GM19238 (cell line): ENCODE results near the gene RFX1.
A peak's percentile ranks its signal among the peaks of the same experiment; 100 is the strongest.

Source experiments
- DNase-seq: peaks from one replicate; pipeline ENCODE4 v3.0.0; 2011; ENCODE audit warnings: low spot score; ENCODE audit not compliant: insufficient read length

RFX1 gene

GRCh38 chr19:13961826-13962698, 44.1 kb downstream of the RFX1 start:
- DNase-seq: no peak

DNA sequence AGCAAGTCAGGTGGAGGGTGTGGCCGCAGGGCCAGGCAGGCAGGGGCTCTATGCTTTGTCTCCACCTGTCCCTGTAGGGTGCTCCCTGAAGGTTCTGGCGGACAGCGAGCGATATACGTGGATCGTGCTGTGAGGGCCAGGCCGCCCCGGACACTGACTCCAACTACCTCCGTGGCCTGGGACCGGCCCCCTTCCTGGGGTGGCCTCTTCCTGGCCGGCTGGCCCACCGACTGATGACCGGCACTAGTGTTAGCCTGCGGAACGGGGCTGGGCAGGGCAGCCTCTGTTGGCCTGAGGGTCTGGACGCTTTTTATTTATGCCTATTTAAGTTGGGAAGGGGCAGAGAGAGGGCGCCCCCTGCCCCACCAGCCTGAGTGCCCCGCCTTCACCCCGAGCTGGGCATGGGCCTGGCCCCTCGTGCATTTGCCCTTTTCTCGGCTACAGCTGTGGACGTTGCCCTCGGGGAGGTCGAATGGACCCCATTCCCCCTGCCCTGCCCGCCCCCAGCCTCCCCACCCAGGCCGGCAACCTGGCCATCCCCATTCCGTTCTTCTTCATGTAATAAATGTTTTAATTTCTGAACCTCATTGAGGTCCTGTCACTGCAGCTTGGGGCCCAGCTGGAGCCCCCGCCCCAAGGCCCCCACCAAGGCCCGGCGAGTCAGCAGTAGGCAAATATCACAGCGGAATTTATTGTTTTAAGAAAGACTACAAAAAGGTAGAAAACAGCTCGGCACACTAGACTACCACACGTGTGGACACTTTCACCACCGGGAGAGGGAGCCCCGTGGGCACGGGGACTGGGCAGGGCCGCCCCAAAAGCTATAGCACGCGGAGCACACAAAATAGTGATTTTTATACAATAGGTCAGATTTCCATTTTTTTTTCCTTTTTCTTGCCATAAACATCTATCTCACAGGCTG, 45.0 kb downstream of the RFX1 start:
- no peak for DNase-seq

GRCh38 chr19:13959962-13960862, 45.9 kb downstream of the RFX1 start:
- DNase-seq: no peak

DNA sequence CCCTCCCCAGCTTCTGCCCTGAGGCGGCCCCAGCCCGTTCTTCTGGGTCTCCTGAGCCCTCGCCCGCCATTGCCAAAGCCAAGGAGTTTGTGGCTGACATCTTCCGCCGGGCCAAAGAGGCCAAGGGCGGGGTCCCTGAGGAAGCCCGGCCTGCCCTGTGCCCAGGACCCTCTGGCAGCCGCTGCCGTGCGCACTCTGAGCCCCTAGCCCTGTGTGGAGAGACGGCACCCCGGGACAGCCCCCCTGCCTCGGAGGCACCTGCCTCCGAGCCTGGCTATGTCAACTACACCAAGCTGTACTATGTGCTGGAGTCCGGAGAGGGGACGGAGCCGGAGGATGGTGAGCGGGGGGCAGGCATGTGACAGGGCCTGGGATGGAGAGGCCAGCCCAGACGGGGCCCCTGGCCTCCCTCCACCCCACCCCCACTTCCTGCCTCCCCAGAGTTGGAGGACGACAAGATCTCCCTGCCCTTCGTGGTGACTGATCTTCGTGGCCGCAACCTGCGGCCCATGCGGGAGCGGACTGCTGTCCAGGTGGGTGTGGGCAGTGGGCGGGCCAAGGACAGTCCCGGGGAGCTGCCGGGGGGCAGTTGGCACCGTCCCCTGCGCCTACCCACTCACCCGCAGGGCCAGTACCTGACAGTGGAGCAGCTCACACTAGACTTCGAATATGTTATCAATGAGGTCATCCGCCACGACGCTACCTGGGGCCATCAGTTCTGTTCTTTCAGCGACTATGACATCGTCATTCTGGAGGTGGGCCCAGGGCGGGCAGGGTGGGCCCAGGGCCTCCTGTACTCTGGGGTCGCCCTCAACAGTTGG, 46.8 kb downstream of the RFX1 start:
- no peak for DNase-seq

GRCh38 chr19:13958043-13958442, 48.1 kb downstream of the RFX1 start:
- no peak for DNase-seq

- no peak for DNase-seq
Observed at GRCh38 chr19:13957051-13957450, 49.1 kb downstream of the RFX1 start.

DNA sequence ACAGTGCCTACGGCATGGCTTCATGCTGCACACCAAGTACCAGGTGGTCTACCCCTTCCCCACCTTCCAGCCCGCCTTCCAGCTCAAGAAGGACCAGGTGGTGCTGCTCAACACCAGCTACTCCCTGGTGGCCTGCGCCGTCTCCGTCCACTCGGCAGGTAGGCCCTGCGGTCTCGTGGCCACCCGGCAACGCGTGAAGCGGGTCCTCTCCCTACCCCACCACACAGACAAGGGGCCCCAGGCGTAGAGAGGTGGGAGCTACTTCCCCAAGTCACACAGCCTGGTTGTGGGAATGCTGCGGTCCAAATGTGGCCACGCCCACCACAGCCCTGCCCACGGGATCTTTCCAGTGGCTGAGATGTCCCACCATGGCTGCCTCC, 49.8 kb downstream of the RFX1 start:
- DNase-seq: no peak

GRCh38 chr19:13955662-13956364, 50.3 kb downstream of the RFX1 start:
- DNase-seq: no peak

DNA sequence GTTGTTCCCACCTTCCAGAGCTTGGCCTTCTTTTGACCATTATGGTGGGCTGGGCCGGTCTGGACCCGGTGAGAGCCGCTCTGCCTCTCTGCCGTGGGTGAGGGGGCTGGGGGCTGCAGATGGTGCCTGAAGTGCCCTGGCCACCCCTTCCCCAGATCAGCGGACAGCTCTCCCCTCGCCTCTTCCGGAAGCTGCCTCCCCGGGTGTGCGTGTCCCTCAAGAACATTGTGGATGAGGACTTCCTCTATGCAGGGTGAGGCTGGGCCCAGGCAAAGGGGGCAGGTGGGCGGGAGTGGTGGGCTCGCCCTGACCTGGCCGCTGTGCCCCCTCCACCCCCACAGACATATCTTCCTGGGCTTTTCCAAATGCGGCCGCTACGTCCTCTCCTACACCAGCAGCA, 51.9 kb downstream of the RFX1 start:
- no peak for DNase-seq

DNA sequence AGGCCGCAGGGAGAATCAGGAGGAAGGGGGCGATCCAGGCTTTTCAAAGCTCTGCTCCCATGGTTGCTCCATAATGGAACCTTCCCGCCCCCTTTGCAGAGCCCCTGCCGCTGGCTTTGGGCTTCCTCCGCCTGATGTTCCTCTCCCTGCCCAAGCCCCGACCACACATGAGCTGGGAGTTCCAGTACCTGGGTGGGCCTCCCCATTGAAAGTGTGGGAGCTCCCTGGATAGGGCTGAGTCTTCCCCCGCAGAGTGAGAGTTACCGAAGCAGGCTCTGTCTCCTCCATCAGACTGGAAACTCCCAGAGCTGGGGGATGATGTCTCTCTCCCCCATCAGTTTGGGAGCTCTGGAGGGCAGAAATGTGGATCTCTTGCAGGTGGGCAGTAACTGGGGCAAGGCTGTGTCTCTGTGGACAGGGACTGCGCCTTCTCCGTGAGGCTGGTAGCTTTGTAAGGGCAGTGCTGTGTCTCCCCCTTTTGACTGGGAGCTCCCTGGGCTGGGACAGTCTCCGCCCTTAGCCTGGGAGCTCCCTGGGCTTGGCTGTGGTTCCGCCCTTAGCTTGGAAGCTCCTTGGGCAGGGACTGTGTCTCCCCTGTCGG, 53.1 kb downstream of the RFX1 start:
- DNase-seq: no peak

GRCh38 chr19:13952154-13952930, 53.8 kb downstream of the RFX1 start, which contains the start of gene DCAF15:
DCAF15 (plus strand) TSS chr19:13952509; CDS start chr19:13952513, 4 bp downstream.
- peak; percentile 100 for DNase-seq

- no peak for DNase-seq
Observed at GRCh38 chr19:13951799-13952153, 54.3 kb downstream of the RFX1 start.

DNA sequence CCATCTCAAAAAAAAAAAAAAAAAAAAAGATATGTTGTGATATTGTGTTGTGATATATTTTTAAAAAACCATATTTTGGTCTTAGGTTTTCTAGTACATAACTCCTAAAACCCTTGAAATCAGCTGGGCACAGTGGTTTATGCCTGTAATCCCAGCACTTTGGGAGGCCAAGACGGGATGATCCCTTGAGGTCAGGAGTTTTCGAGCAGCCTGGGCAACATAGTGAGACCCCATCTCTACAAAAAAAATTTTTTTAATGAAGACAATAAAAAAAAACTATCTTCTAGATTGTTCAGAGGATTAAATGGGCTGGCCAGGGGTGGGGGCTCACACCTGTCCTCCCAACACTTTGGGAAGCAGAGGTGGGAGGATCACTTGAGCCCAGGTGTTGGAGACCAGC, 55.1 kb downstream of the RFX1 start:
- no peak for DNase-seq

DNA sequence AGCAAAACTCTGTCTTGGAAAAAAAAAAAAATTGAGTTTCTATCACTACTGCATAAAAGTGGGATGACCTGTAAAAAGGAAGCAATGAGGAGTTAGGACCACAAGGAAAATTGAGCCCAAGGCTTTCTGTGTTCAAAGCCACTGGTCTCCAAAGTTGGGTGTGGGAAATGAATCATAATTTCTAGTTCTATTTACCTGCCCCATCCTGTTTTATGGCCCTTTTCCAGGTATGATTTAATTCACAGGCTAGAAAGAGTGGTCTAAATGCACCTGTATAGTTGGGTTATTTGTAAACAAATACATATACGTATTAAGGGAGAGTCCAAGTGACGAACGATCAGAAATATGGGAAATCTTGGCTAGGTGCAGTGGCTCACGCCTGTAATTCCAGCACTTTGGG, 59.7 kb downstream of the RFX1 start:
- DNase-seq: no peak

- no peak for DNase-seq
Observed at GRCh38 chr19:13942023-13942684, 64.0 kb downstream of the RFX1 start.

DNA sequence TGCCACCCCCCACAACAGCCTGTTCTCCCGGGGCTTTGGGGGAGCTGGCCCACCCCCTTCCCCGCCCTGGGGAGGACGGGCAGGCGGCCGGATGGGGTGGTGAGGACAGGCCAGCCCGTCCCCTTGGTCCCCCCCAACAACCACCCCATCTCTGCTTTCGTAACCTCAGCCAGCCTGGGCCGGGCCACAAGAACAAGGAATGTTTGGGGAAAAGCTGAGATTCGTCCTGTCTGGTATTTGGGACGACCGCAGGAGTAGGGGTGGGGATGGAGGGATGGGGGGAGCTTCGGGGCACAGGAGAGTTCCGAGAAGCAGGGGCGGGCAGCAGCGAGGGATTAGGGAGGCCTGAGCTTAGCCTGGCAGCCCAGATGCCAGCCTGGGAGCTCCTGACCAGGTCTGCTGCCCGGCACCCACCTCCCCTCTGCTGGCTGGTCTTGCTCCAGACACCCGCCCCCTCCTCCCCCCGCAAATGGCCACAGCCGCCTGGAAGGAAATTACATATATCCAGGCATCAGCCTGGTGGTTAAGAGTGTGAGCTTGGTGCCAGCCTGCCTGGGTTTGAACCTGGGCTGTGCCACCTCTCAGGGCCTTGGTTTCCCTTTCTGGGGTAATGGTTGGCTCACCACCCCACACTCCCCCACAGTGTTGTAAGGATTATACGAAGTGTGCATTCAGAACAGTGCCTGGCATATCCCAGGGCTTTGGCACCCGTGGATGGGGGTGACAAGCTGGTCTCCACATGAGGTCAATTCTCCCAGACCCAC, 67.6 kb downstream of the RFX1 start, which contains the start of gene PODNL1:
PODNL1 (minus strand) TSS at position 117 of the 764 bp plus-strand sequence. CDS start 236 bp downstream, outside the sequence.
- no peak for DNase-seq
